Gastroesophageal sphincter (tissue), 3 donors: ENCODE data around the gene CADM1.

Source experiments
- CTCF ChIP-seq, 4 experiments: fragments of 200-600 bp in 2 of 4; fragments of 450-650 bp in 2 of 4; sonication (generic) in 1 of 4; IDR thresholded peaks; one replicate each; pipeline ENCODE4 v1.5.1; 2017 to 2019; ENCODE audit warnings: antibody characterized with exemption in 4 of 4, mild to moderate bottlenecking in 2 of 4, moderate library complexity in 2 of 4
- POLR2A ChIP-seq, 2 donors: fragments of 450-650 bp; IDR thresholded peaks; one replicate each; pipeline ENCODE4 v1.6.1; 2017; ENCODE audit warnings: antibody characterized with exemption in 2 of 2, mild to moderate bottlenecking in 2 of 2, moderate library complexity in 1 of 2
- POLR2AphosphoS5 ChIP-seq: sonication (generic); formaldehyde crosslinking; IDR thresholded peaks from one replicate; pipeline ENCODE4 v1.6.1; 2017; ENCODE audit warnings: antibody characterized with exemption

- TF ChIP-seq CTCF (IDR thresholded peaks at IDR 0.05): no peak
- no peak for TF ChIP-seq POLR2A (IDR thresholded peaks at IDR 0.05)
- TF ChIP-seq POLR2AphosphoS5: no peak
Observed at GRCh38 chr11:115409691-115410220, 94.5 kb downstream of the CADM1 start.
